ENCODE measurements around the gene PRKN.
"Not testable (repeated sequence)": the region's sequence is repeated elsewhere in the genome, so short reads cannot be mapped to it uniquely, and the experiment has no call there.

PRKN gene

GRCh38 chr6:162435071-162435470 is 292.5 kb downstream of the PRKN start:
- DNase-seq = no peak

GRCh38 chr6:162421004-162421403 is 306.6 kb downstream of the PRKN start:
- no peak for DNase-seq

GRCh38 chr6:162416831-162417537 is 310.6 kb downstream of the PRKN start:
- no peak for DNase-seq

- no peak for DNase-seq
These were observed 311.3 kb downstream of the PRKN start for GRCh38 chr6:162416307-162416706.

- peak; percentile 57 for DNase-seq
These were observed 317.6 kb downstream of the PRKN start for GRCh38 chr6:162409741-162410691.

GRCh38 chr6:162408826-162409535 is 318.6 kb downstream of the PRKN start:
- no peak for DNase-seq

GRCh38 chr6:162404951-162405350 is 322.6 kb downstream of the PRKN start:
- DNase-seq = no peak

- no peak for DNase-seq
These were observed 324.5 kb downstream of the PRKN start for GRCh38 chr6:162403031-162403430.

- no peak for DNase-seq
These were observed 332.4 kb downstream of the PRKN start for GRCh38 chr6:162395181-162395580.

- not testable (repeated sequence) for DNase-seq
These were observed 336.4 kb downstream of the PRKN start for GRCh38 chr6:162390961-162391811.

- DNase-seq = no peak
These were observed 338.1 kb downstream of the PRKN start for GRCh38 chr6:162389343-162390085.

GRCh38 chr6:162388383-162388777 is 339.2 kb downstream of the PRKN start:
- DNase-seq = no peak

- DNase-seq = no peak
These were observed 339.7 kb downstream of the PRKN start for GRCh38 chr6:162387718-162388382.

GRCh38 chr6:162385980-162386379 is 341.6 kb downstream of the PRKN start:
- DNase-seq = no peak

- DNase-seq = no peak
These were observed 347.7 kb downstream of the PRKN start for GRCh38 chr6:162379757-162380409.

- no peak for DNase-seq
These were observed 349.8 kb downstream of the PRKN start for GRCh38 chr6:162377735-162378134.

- no peak for DNase-seq
These were observed 353.7 kb downstream of the PRKN start for GRCh38 chr6:162373868-162374267.

- DNase-seq = no peak
These were observed 354.4 kb downstream of the PRKN start for GRCh38 chr6:162373192-162373591.

- no peak for DNase-seq
These were observed 355.5 kb downstream of the PRKN start for GRCh38 chr6:162372106-162372505.

- DNase-seq = no peak
These were observed 356.4 kb downstream of the PRKN start for GRCh38 chr6:162371121-162371520.

- DNase-seq = no peak
These were observed 358.5 kb downstream of the PRKN start for GRCh38 chr6:162369091-162369490.
